ENCODE measurements around the gene SPTBN1.

The SPTBN1 gene

DNA sequence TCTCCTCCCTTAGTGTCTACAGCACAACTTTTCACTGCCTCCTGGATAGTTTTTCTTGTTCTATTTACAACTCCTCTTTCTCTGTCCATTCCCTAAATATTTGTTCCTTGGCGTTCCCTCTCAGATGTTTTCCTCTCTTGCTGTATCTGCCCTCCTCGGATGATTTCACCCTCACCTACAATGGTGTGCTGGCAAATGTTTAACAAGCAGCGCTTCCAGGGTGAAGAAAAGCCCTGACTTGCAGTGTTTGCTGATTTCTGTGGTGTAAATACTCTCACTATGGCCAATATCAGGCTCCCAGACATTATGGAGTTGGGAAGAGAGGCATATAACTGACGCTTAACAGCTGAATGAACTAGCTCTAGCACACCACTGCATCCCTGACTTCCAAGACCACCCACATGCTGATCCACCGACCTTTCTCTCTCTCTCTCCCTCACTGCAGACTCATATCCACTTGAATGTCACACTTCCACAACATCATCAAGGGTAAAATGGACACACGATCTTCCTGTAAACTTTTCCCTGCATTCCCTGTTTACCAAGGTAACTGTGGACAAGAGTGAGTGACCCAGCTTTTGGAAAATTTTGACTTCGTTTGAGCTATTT is 31.5 kb upstream of the SPTBN1 start:
- no peak for DNase-seq (ENCODE audit: low spot score in 2 of 2)
- Histone ChIP-seq H3K27me3 (ENCODE audit: low read depth) (no peaks in the 10 kb centered on the region), H3K4me1 (no peaks in the 10 kb centered on the region; the same call in 1 of the 2 replicates), H3K36me3 (replicated peaks) (no peaks in the 10 kb centered on the region), H3K9me3 (no peaks in the 10 kb centered on the region), H3K4me3 (no peak overlapping the region)
- in situ Hi-C loops (cut with MboI; ENCODE audit: low sequenced_read_pairs): no loop called here

DNA sequence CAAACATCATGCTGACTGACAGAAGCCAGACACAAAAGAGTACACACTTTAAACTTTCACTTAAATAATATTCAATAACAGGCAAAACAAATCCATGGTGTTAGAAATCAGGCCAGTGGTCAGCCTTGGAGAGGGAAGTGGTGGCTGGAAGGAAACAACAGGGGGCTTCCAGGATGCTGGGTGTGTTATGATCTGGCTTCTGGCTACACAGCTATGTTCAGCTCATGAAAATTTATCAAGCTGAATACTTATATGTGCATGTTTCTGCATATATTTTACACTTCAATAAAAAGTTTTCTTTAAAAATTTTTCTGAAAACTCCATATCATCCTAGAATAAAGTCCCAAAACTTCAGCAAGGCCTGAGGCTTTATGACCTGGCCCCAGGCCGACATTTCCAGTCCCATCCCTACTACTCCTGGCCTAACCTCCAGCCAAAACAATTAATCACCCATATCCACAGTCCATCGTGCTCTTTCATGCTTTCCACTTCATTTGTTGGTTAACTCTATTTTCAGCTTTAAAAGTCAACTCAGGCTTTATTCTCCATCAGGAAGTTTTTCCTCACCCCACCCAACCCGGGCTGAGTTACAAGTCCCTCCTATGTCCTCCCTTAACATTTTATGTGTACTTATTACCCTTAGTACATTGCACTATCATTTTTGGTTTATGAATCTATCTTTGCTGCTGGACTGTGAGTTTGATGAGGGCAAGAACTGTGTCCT is 27.9 kb upstream of the SPTBN1 start:
- Histone ChIP-seq H3K36me3 (replicated peaks) (no peaks in the 10 kb centered on the region), H3K9me3 (no peaks in the 10 kb centered on the region), H3K27me3 (ENCODE audit: low read depth) (no peaks in the 10 kb centered on the region), H3K4me1 (no peaks in the 10 kb centered on the region), H3K4me3 (no peak overlapping the region)
- in situ Hi-C loops (cut with MboI; ENCODE audit: low sequenced_read_pairs): no loop called here
- no peak for DNase-seq (ENCODE audit: low spot score in 2 of 2)

DNA sequence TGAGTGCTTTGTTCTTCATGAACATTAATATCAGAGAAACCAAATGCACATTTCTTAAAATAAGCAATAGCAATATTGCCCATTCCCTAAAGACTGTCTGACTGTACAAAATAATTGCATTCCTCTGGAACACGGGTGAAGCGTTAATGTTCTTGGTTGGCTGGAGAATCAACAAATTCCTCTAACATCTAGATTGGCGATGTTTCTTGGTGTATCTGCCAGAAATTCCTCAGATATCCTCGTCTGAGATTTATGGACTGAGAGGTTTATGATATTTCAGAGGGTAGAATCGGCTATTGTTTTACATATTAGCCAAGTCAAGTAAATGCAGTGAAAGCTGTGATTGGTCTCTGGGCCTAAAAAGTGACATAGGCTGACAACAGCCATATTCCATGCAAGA is 27.1 kb upstream of the SPTBN1 start:
- Histone ChIP-seq H3K4me1 (no peaks in the 10 kb centered on the region), H3K9me3 (no peaks in the 10 kb centered on the region), H3K4me3 (no peak overlapping the region), H3K27me3 (ENCODE audit: low read depth) (no peaks in the 10 kb centered on the region), H3K36me3 (replicated peaks) (no peaks in the 10 kb centered on the region)
- DNase-seq (ENCODE audit: low spot score in 2 of 2): no peak
- in situ Hi-C loops (cut with MboI; ENCODE audit: low sequenced_read_pairs): no loop called here

DNA sequence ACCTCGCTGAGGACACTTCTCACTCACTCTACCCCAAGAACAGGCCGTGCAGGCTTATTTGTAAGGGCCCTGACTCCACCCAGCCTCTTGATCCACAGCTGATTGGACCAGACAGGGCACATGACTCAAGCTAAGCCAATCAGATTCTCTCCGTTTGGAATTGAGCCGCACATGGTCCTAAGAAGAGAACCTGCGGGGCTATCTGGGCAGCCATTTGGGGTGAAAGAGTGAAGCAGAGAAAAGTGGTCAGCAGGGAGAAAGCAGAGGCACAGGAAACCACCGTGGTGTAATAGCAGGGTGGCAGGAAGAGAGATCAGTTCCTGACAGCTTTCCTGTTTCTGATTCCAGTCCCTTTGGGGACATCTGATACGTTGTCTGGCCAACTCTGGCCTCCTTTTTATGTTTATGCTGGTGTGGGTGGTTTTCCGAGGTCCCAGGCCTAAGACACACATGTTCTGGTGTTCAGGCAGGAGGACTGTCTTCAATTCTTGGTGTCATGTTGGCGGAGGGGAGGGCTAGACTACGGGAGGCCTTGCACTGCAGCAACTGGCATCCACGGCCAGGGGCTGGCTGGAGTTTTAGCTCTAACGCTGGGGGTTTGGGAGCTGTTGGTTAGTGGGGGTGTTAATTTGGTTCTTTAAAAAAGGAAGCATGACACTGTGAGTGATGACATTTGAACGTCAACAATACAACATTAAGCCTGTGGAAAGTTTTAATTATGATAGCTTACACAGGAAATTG is 26.1 kb upstream of the SPTBN1 start:
- H3K9me3 ChIP-seq: no peaks in the 10 kb centered on the region
- no peaks in the 10 kb centered on the region for H3K27me3 ChIP-seq (ENCODE audit: low read depth)
- H3K36me3 ChIP-seq (replicated peaks): no peaks in the 10 kb centered on the region
- in situ Hi-C loops (cut with MboI; ENCODE audit: low sequenced_read_pairs): no loop called here
- H3K4me1 ChIP-seq: no peaks in the 10 kb centered on the region
- no peak overlapping the region for H3K4me3 ChIP-seq
- DNase-seq (ENCODE audit: low spot score in 2 of 2): no peak

DNA sequence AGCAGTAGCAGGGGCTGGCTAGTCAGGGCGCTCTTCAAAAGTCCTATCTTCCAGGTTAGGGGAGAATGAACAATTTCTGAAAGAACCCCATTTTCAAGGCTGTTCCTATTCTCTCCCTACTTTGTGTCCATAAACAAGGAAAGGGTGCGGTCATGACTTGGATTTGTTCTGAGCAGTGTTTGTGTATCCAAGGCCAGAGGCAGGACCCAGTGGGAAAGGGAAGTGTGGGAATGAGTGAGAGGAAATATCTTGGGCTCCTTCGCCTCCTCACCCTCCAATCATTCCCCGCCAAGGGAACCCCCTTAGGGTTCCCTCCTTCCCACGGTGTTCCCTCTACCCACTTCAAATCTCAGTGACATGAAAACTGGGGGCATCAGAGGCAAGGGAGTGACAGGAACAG is 25.5 kb upstream of the SPTBN1 start:
- in situ Hi-C loops (cut with MboI; ENCODE audit: low sequenced_read_pairs): no loop called here
- no peaks in the 10 kb centered on the region for H3K4me1 ChIP-seq

DNA sequence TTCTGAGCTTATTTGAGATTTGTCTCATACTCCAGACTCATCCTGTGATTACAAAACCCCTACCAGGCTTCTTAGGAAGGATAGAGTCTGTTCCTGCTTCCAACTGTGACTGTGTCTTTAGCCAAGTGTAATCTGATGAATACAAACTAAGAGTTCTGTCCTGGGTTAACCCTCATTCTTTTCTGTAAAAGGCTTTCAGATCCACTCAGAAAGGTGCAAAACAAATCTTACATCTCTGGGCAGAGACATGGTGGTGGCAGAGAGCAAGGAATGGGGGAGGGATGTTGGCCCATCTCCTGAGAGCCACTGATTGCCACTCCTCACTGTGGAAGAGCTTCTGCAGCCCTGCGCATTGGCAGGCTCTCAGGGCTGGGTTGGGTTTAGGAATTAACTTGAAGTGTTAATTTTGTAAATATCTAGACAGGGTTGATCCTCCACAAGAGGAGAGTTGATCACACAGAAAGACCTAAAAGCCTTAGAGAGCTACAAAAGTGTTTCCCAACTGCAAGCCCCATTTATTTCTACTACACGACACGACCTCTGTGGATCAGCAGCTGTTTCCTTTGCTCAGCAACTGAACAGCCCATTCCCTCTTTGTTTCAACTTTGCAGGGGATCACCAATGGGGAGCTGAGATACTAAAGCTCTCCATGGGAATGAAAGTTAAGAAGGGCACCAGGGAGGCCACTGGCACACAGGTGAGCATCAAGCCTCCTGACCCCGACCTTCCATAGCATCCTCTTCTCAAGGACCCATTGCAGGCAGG is 23.7 kb upstream of the SPTBN1 start:
- Histone ChIP-seq H3K9me3 (no peaks in the 10 kb centered on the region), H3K27me3 (ENCODE audit: low read depth) (no peaks in the 10 kb centered on the region), H3K4me3 (no peak overlapping the region), H3K36me3 (replicated peaks) (no peaks in the 10 kb centered on the region), H3K4me1 (no peaks in the 10 kb centered on the region)
- DNase-seq (ENCODE audit: low spot score in 2 of 2): no peak
- in situ Hi-C loops (cut with MboI; ENCODE audit: low sequenced_read_pairs): no loop called here

More for the DNA sequence above, 25.5 kb upstream of the SPTBN1 start:
- no peaks in the 10 kb centered on the region for H3K9me3 ChIP-seq
- H3K4me3 ChIP-seq: no peak overlapping the region
- DNase-seq (ENCODE audit: low spot score in 2 of 2): no peak
- H3K36me3 ChIP-seq (replicated peaks): no peaks in the 10 kb centered on the region
- H3K27me3 ChIP-seq (ENCODE audit: low read depth): no peaks in the 10 kb centered on the region

DNA sequence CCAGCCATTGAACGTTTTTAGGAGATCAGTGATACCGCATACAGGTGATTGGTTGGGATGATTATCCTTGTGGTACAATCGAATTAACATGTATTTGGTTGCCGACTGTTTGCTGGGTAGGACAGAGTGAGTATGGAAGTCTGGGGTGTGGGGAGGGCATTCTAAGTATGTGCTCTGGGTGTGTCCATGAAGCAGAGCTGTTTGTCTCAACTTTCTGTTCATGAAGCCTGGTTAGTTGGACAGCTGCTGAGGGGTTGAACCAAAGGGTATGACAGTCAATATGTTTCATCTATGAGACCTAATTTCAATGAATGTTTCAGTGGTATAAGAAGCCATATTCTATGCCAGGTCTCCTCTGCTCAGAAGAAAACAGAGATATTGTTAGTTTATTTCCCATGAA is 21.9 kb upstream of the SPTBN1 start:
- DNase-seq (ENCODE audit: low spot score in 2 of 2): no peak
- no peaks in the 10 kb centered on the region for H3K36me3 ChIP-seq (replicated peaks)
- H3K4me3 ChIP-seq: no peak overlapping the region
- H3K4me1 ChIP-seq: no peaks in the 10 kb centered on the region
- H3K9me3 ChIP-seq: no peaks in the 10 kb centered on the region
- in situ Hi-C loops (cut with MboI; ENCODE audit: low sequenced_read_pairs): no loop called here
- H3K27me3 ChIP-seq (ENCODE audit: low read depth): no peaks in the 10 kb centered on the region

DNA sequence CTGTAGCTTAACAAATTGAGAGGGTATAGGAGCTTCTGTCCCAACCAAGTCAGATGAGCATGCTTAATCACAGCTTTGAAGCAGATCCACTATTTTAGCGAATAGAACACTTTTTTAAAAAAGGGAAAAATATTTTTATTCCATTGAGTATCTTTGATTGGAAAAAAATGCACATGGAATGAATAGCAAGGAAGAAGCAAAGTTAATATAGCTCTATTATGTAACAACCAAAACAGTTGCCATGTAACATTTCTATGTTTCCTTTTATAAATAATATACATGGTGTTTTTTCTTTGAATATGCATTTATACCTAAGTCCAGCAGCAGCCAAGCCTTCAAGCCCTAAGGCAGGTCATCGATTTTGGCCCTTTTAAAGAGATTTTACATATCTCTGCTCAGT is 21.4 kb upstream of the SPTBN1 start:
- no peaks in the 10 kb centered on the region for H3K36me3 ChIP-seq (replicated peaks)
- DNase-seq (ENCODE audit: low spot score in 2 of 2): no peak
- no peaks in the 10 kb centered on the region for H3K9me3 ChIP-seq
- no peak overlapping the region for H3K4me3 ChIP-seq
- no peaks in the 10 kb centered on the region for H3K4me1 ChIP-seq
- in situ Hi-C loops (cut with MboI; ENCODE audit: low sequenced_read_pairs): no loop called here
- no peaks in the 10 kb centered on the region for H3K27me3 ChIP-seq (ENCODE audit: low read depth)

DNA sequence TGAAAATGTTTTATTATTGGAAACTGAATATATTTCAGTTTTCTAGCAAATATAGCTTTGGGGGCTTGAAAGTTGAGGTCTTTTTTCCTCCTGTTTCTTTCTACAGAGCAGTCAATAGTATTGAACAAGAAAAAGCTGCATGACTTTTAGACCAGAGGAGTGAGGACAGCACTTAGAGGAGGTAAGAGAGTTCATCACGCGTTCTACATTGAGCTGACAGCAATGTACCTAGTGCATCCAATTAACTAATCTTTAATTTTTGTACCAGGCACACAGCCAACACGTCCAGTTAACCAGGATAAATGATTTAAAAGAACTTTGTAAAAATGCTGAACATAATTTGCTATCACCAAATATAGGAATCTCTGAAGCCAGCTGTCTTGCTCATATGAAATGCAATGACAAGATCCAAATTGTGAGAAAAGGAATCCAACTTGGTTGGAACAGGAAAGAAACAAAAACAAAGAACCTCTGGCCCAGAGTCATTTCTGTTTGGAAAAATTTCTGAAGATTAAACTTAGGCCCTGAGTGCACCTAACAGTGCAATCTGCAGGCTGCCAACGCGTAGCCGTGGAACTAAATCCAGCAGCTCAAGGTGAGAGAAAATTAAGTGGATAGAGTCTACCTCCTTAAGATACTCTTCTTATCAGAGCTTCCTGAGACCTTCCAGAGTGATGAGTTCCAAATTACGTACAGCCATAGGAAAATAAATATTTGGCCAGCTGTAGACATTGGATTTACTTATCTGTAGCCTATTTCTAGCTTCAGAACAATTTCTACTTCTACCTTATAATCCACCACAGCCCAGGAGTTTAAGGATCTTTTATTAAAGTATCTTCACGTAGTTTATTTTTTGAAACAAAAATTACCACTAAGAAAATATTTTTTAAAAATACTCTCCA is 20.6 kb upstream of the SPTBN1 start:
- Histone ChIP-seq H3K27me3 (ENCODE audit: low read depth) (no peaks in the 10 kb centered on the region), H3K9me3 (no peaks in the 10 kb centered on the region), H3K4me3 (no peak overlapping the region), H3K4me1 (no peaks in the 10 kb centered on the region), H3K36me3 (replicated peaks) (no peaks in the 10 kb centered on the region)
- in situ Hi-C loops (cut with MboI; ENCODE audit: low sequenced_read_pairs): no loop called here
- no peak for DNase-seq (ENCODE audit: low spot score in 2 of 2)

DNA sequence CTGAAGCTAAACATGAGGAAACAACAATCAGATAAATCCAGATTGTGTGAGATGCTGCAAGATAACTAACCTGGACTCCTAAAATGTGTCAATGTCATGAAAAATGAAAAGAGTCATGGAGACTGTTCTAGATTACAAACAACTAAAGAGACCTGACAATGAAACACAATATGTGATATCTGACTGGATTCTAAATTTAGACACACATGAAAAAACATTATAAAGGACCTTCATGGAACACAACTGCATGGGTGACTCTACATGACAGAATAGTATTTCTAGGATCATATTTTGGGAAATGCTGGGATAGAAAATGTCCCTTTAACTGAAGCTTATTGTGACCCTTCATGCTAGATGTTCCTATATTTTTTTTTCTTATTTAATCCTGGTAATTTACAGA is 18.5 kb upstream of the SPTBN1 start:
- Histone ChIP-seq H3K36me3 (replicated peaks) (no peaks in the 10 kb centered on the region), H3K9me3 (no peaks in the 10 kb centered on the region), H3K4me1 (no peaks in the 10 kb centered on the region), H3K4me3 (no peak overlapping the region), H3K27me3 (ENCODE audit: low read depth) (no peaks in the 10 kb centered on the region)
- in situ Hi-C loops (cut with MboI; ENCODE audit: low sequenced_read_pairs): no loop called here
- no peak for DNase-seq (ENCODE audit: low spot score in 2 of 2)

DNA sequence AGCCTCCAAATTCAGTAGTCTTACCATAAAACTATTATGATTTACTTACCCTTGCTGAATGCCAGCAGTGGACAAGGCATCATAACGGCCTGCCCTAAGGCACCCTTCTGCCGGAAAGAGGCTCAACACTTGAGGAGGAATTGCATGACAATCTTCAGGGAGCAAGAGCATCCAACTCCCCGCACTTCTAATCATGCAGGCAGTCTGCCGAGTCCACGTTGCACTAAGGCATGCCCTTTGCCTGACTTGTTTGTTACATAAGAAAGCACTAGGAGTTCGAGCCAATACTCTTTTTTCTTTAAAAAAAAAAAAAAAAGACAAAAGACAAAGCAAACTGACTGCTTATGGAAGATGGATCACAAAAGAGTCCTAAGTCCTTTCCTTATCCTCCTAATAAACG is 17.9 kb upstream of the SPTBN1 start:
- Histone ChIP-seq H3K4me3 (no peak overlapping the region), H3K36me3 (replicated peaks) (no peaks in the 10 kb centered on the region), H3K9me3 (no peaks in the 10 kb centered on the region), H3K4me1 (no peaks in the 10 kb centered on the region), H3K27me3 (ENCODE audit: low read depth) (no peaks in the 10 kb centered on the region)
- no peak for DNase-seq (ENCODE audit: low spot score in 2 of 2)
- in situ Hi-C loops (cut with MboI; ENCODE audit: low sequenced_read_pairs): no loop called here

DNA sequence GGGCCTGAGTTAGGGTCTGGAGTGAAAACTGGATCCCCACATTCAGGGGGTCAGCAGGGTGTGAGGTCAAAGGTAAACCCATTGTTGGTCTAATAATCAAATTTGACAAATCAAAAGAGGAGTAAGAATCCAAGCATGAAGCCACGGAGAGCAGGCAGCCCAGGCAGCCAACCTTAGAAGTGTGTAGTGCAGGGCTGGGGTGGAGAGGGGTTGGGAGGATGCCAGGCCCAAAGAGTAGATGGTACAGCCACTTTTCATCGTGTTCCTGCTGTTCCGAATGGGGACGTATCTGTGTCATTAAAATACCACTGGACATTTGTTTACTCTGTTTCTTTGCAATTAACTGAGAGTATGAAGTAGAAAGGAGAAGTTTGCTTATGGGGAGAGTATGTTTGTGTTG is 16.5 kb upstream of the SPTBN1 start:
- no peaks in the 10 kb centered on the region for H3K27me3 ChIP-seq (ENCODE audit: low read depth)
- DNase-seq (ENCODE audit: low spot score in 2 of 2): no peak
- in situ Hi-C loops (cut with MboI; ENCODE audit: low sequenced_read_pairs): no loop called here
- no peak overlapping the region for H3K4me3 ChIP-seq
- H3K36me3 ChIP-seq (replicated peaks): no peaks in the 10 kb centered on the region
- no peaks in the 10 kb centered on the region for H3K9me3 ChIP-seq
- no peaks in the 10 kb centered on the region for H3K4me1 ChIP-seq

DNA sequence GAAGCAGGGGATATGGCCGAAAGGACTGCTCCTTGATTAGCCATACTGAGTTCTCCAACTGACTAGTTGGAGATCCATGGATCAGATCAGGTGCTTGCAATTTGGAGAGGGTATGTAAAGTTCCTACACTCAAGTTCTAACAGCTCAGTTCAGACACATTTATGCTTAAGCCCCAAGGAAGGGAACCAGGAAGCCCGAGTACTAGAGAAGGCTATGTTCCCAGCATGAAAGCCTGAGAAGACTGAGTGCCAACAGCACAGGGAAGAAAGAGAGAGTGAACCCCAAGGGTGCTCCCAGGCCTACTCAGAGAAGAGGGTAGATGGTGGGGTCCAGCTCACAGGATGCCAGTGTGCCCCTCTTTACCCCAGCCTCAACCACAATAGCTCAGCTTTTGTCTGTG is 16.1 kb upstream of the SPTBN1 start:
- no peak for DNase-seq (ENCODE audit: low spot score in 2 of 2)
- H3K4me3 ChIP-seq: no peak overlapping the region
- H3K9me3 ChIP-seq: no peaks in the 10 kb centered on the region
- no peaks in the 10 kb centered on the region for H3K36me3 ChIP-seq (replicated peaks)
- in situ Hi-C loops (cut with MboI; ENCODE audit: low sequenced_read_pairs): no loop called here
- H3K4me1 ChIP-seq: no peaks in the 10 kb centered on the region
- H3K27me3 ChIP-seq (ENCODE audit: low read depth): no peaks in the 10 kb centered on the region

All from HAP-1 (cell line).